MCF 10A (cell line): ENCODE data around the gene DIP2A. TPM values are rescaled to one million over a fixed set of nuclear protein-coding genes. Genes with fewer than 3 reads are reported as not detected.

Experiments
- BruUV-seq: library from RNA; stranded (reverse); fragments of 400-500 nt; replicated peaks from 2 replicates; lab custom pipeline; 2021; lab: Mats Ljungman, UMichigan
- CTCF ChIA-PET: fragments of 300-600 bp; sonication (Branson Sonifier 250); formaldehyde crosslinking; extraction: SDS; loops from one replicate; lab custom pipeline; 2021; ENCODE audit warnings: antibody characterized with exemption, inconsistent platforms; lab: Yijun Ruan, JAX
- POLR2A ChIA-PET: fragments of 300-600, 350-650 bp; sonication (Branson Sonifier 250); formaldehyde crosslinking; extraction: SDS; loops from one replicate; lab custom pipeline; 2020; ENCODE audit warnings: antibody characterized with exemption, inconsistent platforms; lab: Yijun Ruan, JAX
- DNase-seq: peaks from one replicate; pipeline ENCODE4 v3.0.0-alpha.2; 2018; ENCODE audit not compliant: unreplicated experiment
- H3K27ac Mint-ChIP-seq: one replicate; pipeline ENCODE4 v1.8.0; 2022; ENCODE audit warnings: mild to moderate bottlenecking, low read depth, mixed read lengths; ENCODE audit not compliant: unreplicated experiment
- H3K27me3 Mint-ChIP-seq: one replicate; pipeline ENCODE4 v1.8.0; 2022; ENCODE audit warnings: mixed read lengths; ENCODE audit not compliant: insufficient read depth, unreplicated experiment
- H3K36me3 Mint-ChIP-seq: one replicate; pipeline ENCODE4 v1.8.0; 2022; ENCODE audit warnings: mild to moderate bottlenecking, moderate library complexity, mixed read lengths; ENCODE audit not compliant: insufficient read depth, unreplicated experiment
- H3K4me1 Mint-ChIP-seq: one replicate; pipeline ENCODE4 v1.8.0; 2022; ENCODE audit warnings: mixed read lengths; ENCODE audit not compliant: insufficient read depth, unreplicated experiment
- H3K4me3 Mint-ChIP-seq: one replicate; pipeline ENCODE4 v1.8.0; 2022; ENCODE audit warnings: mild to moderate bottlenecking, moderate library complexity, mixed read lengths; ENCODE audit not compliant: unreplicated experiment
- H3K9me3 Mint-ChIP-seq: one replicate; pipeline ENCODE4 v1.8.0; 2022; ENCODE audit warnings: mixed read lengths; ENCODE audit not compliant: unreplicated experiment
- CTCF ChIP-seq: fragments of 200-600 bp; IDR thresholded peaks from one replicate; pipeline ENCODE4 v1.8.0; 2022; ENCODE audit warnings: antibody characterized with exemption, mild to moderate bottlenecking; ENCODE audit not compliant: unreplicated experiment
- intact Hi-C: fragments of 100-400 bp; cut with micrococcal nuclease; formaldehyde crosslinking; loops from 2 replicates; pipeline ENCODE4 v1.14.1; 2022
- total RNA-seq: library from RNA; stranded (reverse); gene quantifications from 2 replicates; pipeline ENCODE4 v1.2.3, GENCODE V29; 2022

The DIP2A gene
- total RNA-seq, 1 experiment from 2014 or later = 39.6 TPM

- no TSS peak for BruUV-seq
- intact Hi-C loops = no loop called here
- ChIA-PET POLR2A (no interaction called here), CTCF (interaction anchor here (0.6 kb wide), 1 partner anchor 75 kb away, joined by 3 read pairs; no protein-coding TSS in a partner anchor)
- DNase-seq = no peak
- Mint-ChIP-seq H3K4me3 (no peak overlapping the region), H3K9me3 (no peaks in the 10 kb centered on the region), H3K27ac (no peak overlapping the region), H3K36me3 (no peaks in the 10 kb centered on the region), H3K4me1 (no peaks in the 10 kb centered on the region), H3K27me3 (peaks cover 20% of the 10 kb centered on the region)
- no peak for TF ChIP-seq CTCF
Observed at GRCh38 chr21:46606427-46606813, 147.7 kb downstream of the DIP2A start.

- DNase-seq = no peak
- ChIA-PET POLR2A (interaction anchor here (0.6 kb wide), 1 partner anchor 49 kb away, joined by 3 read pairs; no protein-coding TSS in a partner anchor), CTCF (no interaction called here)
- no peak overlapping the region for H3K4me3 Mint-ChIP-seq
- no peak overlapping the region for H3K27ac Mint-ChIP-seq
- intact Hi-C loops = no loop called here
- no peaks in the 10 kb centered on the region for H3K36me3 Mint-ChIP-seq
- H3K27me3 Mint-ChIP-seq = peaks cover 22% of the 10 kb centered on the region
- no TSS peak for BruUV-seq
- H3K9me3 Mint-ChIP-seq = no peaks in the 10 kb centered on the region
- no peaks in the 10 kb centered on the region for H3K4me1 Mint-ChIP-seq
- no peak for TF ChIP-seq CTCF
Observed at GRCh38 chr21:46607636-46608035, 148.9 kb downstream of the DIP2A start.

GRCh38 chr21:46608672-46609111 lies 150.0 kb downstream of the DIP2A start:
- ChIA-PET POLR2A (no interaction called here), CTCF (no interaction called here)
- Mint-ChIP-seq H3K27ac (no peak overlapping the region), H3K36me3 (no peaks in the 10 kb centered on the region), H3K27me3 (peaks cover 30% of the 10 kb centered on the region), H3K9me3 (no peaks in the 10 kb centered on the region), H3K4me3 (no peak overlapping the region), H3K4me1 (no peaks in the 10 kb centered on the region)
- no peak for TF ChIP-seq CTCF
- no TSS peak for BruUV-seq
- no peak for DNase-seq
- intact Hi-C loops = no loop called here

GRCh38 chr21:46610018-46610701 lies 151.5 kb downstream of the DIP2A start:
- Mint-ChIP-seq H3K27me3 (peaks cover 43% of the 10 kb centered on the region), H3K27ac (no peak overlapping the region), H3K4me3 (no peak overlapping the region), H3K9me3 (no peaks in the 10 kb centered on the region), H3K36me3 (no peaks in the 10 kb centered on the region), H3K4me1 (no peaks in the 10 kb centered on the region)
- POLR2A ChIA-PET = no interaction called here
- no peak for TF ChIP-seq CTCF
- intact Hi-C loops = no loop called here
- CTCF ChIA-PET = no interaction called here
- no peak for DNase-seq
- BruUV-seq = no TSS peak
